WTC11 (cell line): Measurements from ENCODE around the gene HK2.

Experiments used
- CTCF ChIP-seq: fragments of 200-600 bp; IDR thresholded peaks from 2 replicates; pipeline ENCODE4 v1.8.0; 2022; ENCODE audit warnings: antibody characterized with exemption
- E2F5 ChIP-seq: sonication (generic); formaldehyde crosslinking; IDR thresholded peaks from 2 replicates; pipeline ENCODE4 v1.8.1; 2022; ENCODE audit warnings: mild to moderate bottlenecking, moderate library complexity, missing genetic modification reagents
- FOXK1 ChIP-seq: sonication (generic); formaldehyde crosslinking; IDR thresholded peaks from 2 replicates; pipeline ENCODE4 v1.8.0; 2022; ENCODE audit warnings: mild to moderate bottlenecking, moderate library complexity, missing genetic modification reagents
- NR1H2 ChIP-seq: sonication (generic); formaldehyde crosslinking; IDR thresholded peaks from 2 replicates; pipeline ENCODE4 v1.9.0; 2021; ENCODE audit warnings: mild to moderate bottlenecking, moderate library complexity, missing genetic modification reagents
- RELA ChIP-seq: sonication (generic); formaldehyde crosslinking; IDR thresholded peaks from 2 replicates; pipeline ENCODE4 v1.8.1; 2022; ENCODE audit warnings: missing genetic modification reagents, mild to moderate bottlenecking, borderline replicate concordance
- TCF7 ChIP-seq: sonication (generic); formaldehyde crosslinking; IDR thresholded peaks from 2 replicates; pipeline ENCODE4 v1.8.0; 2022; ENCODE audit warnings: mild to moderate bottlenecking, low read depth, missing genetic modification reagents, moderate library complexity
- TEAD1 ChIP-seq: sonication (generic); formaldehyde crosslinking; IDR thresholded peaks from 2 replicates; pipeline ENCODE4 v1.8.0; 2022; ENCODE audit warnings: mild to moderate bottlenecking, missing genetic modification reagents
- USF2 ChIP-seq: sonication (generic); formaldehyde crosslinking; IDR thresholded peaks from 2 replicates; pipeline ENCODE4 v1.8.1; 2023; ENCODE audit warnings: mild to moderate bottlenecking, missing genetic modification reagents, moderate library complexity
- ZNF416 ChIP-seq: fragments of 250-450 bp; sonication (Bioruptor Pico); IDR thresholded peaks from 2 replicates; pipeline ENCODE4 v1.9.0; 2021; ENCODE audit warnings: mild to moderate bottlenecking, inconsistent platforms

DNA sequence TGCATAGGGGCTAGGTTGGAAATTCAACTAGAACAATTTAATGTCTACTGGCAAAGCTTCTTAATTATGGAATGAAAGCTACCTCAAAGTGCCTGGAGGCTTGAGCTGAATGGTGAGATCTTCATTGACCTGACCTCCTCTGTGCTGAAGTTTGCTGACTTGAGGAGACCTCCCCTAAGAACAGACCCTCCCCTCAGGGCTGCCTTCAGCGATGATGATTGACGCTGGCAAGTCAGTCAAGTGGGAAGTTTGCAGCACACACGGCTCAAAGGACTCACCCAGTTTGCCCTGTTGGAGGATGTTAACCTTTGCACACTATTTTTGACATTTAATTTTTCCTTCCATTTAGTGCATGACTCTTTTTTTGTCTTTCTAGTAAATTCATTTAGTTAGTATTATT lies 107.4 kb downstream of the HK2 start:
- TF ChIP-seq CTCF = no peak
- no peak for TF ChIP-seq FOXK1 (CRISPR knock-in tag)
- no peak for TF ChIP-seq ZNF416 (CRISPR knock-in tag)
- TF ChIP-seq TEAD1 (CRISPR knock-in tag) = no peak
- TF ChIP-seq NR1H2 (CRISPR knock-in tag) = no peak
- TF ChIP-seq RELA (CRISPR knock-in tag) = no peak
- TF ChIP-seq E2F5 (CRISPR knock-in tag) = no peak
- no peak for TF ChIP-seq TCF7 (CRISPR knock-in tag)
- no peak for TF ChIP-seq USF2 (CRISPR knock-in tag)
